Activated T-helper 1 cell treated with Interleukin-2 at 50 U/mL for 16 hours (primary cell): Measurements from ENCODE around the gene PRICKLE2.

Experiments
- DNase-seq: peaks from one replicate; pipeline ENCODE4 v3.0.0-alpha.2; 2020; ENCODE audit warnings: low read depth

PRICKLE2 gene

DNA sequence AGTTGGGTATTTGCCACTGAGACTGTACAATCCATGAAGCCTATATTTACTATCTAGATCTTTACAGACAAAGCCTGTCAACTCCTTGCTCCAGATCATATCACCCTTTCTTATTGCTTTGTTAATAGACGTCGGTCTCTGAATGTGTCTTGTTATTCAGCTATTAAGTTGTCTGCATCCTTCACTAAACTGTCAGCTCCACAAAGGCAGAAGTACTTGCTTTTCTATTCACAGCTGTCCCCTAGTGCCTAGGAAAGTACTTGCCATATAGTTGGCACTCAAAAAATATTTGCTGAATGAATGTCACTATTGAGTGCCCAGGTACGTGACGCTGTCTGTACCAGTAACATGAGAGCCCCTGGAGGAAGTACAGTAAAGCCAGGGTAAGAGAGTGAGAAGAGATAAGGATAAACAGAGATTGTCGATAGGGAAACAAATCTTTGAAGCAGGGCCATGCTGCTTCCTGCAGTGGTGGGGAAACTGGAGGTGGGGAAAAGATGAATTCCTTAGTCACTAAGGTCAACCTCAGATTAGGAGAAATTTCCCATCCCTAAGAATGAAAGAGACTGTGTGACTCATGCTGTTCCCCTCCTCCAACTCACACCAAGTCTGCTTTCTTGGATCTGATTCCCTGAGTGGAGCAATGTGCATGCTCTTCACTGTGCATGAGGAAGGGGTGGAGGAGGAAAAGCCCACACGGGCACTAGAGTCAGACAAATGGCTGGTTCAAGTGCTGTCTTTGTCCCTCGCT lies 36.3 kb downstream of the PRICKLE2 start:
- DNase-seq: no peak

DNA sequence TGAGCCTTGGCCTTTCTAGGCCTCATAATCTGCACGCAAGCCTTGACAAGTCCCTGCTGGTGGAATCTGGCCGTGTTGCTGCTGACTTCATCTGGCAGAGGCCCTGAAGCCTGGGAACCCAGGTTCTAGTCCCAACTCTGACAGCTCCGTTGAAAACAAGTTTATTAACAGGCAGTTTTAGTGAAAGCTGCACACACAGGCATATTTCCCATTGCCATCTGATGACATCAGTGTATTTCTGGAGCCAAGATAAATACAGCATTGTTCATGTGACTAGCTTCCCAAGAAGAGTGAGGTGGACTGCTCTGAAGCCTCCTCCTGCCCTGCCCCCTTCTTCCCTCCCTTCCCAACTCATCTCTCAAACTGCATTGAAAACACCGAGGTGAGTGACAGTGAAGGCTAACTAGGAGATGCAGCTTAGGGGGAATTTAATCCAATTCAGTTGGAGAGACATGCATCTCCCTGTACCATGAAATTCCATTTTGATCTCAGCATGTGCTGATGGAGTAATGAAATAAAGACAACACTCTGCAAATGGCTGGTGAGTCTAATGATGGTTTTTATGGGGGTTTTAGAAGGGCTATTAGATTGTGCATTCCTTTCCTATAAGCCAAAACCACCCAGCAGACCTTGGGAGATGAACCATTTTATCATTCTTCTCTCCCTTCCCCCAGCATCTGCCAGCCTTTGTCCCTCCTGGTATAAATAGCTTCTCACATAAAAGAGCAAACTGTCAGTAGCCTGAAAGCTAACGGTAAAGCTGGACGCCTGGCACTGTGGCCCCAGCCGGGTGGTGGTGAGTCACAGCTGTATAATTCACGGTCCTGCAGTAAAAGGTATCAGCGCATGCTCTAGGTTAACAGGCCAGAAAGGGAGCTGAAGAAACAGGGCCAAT lies 38.0 kb downstream of the PRICKLE2 start:
- DNase-seq: no peak

DNA sequence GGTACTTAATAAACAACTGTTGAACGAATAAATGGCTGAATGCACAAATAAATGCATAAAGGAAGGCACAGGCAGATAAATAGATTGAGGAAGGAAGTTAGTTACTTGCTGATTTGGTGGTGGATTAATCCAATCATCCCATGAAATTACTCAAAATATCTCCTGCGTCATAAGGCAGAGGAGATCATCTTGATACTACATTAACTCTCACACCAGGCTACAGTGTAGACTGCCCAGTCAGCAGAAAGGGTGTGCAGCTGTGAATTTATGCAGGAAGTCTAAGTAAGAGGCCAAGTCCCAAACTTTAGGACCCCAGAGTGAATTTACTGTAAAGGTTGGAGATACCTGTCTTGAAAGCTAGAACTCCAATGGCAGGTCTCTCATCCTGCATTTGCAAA lies 38.6 kb downstream of the PRICKLE2 start:
- DNase-seq: no peak

DNA sequence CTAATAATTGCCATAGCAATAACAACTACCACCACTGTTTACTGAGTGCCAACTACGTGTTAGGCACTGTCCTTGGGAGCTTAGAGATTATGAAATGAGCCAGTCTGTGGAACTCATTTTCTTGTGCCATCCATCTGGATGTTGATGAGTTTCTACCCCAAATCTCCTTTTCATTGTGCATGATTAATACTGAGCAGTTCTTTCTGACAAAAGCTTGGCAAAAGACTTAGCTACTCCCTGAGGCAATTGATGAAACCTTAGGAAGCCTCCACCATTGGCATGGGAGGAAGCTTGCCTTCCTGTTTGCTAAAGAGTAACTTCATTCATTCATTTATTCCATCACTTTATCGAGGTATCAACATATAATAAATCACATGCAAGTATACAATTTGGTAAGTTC lies 39.8 kb downstream of the PRICKLE2 start:
- no peak for DNase-seq

DNA sequence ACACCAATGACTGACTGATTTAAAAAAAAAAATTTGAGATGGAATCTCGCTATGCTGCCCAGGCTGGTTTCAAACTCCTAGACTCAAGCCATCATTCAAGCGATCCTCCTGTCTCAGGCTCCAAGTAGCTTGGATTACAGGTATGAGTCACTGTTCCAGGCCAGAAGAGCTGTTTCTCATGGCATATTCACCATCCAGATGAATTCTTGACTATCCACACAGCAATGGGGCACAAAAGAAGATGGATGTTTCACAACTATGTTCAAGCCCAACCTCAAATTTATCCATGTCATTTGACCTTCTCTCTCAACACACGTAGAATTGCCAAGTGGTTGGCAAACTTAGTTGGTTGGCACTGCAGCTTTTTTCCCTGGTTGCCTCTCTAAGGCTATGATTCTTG lies 40.6 kb downstream of the PRICKLE2 start:
- no peak for DNase-seq

DNA sequence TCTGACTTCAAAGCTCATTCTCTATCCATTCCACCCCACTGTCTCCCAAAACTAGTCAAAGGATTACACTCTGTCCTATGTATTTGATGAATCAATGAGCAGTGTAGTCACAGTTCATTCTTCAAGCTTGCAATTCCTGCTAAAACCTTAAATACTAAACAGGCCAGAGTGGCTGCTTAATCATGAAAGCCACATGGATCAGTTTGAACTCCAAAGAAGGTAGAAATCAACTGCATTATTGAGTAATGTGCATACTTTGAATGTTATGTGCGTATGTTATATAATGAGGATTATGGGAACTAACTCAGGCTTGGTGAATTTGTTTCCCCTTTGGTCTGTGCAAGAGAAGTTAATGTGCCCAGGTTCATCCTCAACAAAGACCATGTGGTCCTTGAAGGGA lies 45.4 kb downstream of the PRICKLE2 start:
- DNase-seq: no peak

DNA sequence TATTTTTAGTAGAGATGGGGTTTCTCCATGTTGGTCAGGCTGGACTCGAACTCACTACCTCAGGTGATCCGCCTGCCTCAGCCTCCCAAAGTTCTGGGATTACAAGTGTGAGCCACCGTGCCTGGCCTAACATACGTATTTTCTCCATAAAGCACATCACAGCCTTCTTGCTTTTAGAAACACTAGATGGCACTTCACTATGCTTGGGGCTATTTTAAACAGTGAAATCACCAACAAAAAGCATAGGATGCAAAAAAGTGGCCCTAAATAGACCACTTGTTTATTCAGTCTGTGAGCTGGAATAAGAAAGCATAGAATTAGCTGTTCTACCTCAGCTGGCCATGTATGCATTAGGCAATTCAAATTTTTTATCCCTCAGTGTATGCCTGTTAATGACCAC lies 46.0 kb downstream of the PRICKLE2 start:
- no peak for DNase-seq

DNA sequence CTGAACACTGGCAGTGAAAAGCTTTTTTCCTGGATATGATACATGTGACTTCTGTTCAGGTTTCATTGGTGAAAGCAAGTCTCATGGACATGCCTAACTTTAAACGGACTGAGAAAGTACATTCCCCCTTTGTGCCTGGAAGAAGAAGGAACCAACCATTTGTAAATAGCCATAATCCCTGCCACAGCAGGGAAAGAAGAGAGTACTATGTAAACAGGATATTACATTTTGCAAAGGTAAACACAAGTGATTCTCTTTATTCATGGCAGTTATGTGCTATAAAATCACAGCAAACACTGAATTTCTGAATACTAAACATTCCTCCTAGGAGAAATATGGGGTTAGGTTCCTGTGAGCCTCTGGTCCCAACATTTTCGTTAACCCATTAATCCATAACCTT lies 46.8 kb downstream of the PRICKLE2 start:
- no peak for DNase-seq

DNA sequence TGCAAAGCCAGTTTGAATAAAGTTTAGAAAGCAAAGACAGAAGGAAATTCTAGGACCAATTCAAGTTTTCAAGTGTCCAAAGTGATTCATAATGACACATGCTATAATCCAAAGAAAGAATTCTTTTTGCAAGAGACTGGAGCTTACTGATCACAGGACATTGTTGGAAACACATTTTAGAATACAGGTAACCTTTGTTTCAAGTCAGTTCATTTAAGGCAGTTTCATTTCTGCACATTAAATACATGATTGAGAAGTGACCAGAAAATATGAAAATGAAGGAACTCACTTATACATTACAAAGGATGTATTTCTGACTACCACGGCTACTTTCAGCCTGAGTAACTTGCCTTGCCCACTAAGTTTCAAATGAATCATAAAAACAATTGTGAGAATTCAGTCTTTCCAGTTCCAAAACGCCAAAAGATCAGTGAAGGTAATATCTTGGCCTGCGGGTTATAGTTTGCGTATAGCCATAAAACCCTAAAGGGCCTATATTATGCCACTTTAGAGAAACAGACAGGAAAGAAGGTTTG lies 48.7 kb downstream of the PRICKLE2 start:
- no peak for DNase-seq

DNA sequence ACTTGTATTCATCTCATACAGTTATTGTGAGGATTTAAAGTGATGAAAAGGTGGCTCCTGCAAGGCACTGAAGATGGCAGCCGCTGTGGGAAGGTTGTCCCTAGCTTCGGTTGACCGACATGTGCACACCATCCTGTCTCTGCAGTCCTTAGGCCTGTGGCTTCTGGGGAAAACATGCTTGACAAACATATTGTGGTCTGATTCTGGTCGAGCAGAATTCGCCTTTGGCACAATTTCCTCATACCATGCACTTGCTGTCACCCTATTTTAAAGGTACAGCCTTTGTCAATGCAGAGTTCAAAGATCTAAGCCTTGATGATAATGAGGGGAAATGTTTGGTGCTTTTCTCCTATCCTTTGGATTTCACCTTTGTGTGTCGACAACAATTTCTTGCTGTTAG lies 50.9 kb downstream of the PRICKLE2 start:
- DNase-seq: no peak

DNA sequence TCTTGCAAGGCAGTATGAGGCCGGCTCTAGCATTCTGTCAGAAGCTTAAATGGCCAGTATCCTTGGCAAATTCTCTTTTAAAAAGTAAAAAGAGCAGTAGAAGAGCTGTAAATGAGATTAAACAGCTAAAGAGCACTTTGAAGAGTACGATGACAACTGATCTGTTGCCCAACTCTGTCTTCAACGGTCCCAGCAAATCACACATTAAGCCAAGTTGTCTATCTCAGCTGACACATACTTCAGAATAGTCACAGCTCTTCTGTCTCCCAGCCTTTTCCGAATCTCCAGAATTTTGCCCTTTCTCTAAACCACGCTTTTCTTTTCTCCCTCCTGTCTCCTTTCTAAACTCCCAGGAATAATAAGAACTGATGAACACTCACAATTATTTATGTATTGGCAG lies 51.7 kb downstream of the PRICKLE2 start:
- DNase-seq: no peak

DNA sequence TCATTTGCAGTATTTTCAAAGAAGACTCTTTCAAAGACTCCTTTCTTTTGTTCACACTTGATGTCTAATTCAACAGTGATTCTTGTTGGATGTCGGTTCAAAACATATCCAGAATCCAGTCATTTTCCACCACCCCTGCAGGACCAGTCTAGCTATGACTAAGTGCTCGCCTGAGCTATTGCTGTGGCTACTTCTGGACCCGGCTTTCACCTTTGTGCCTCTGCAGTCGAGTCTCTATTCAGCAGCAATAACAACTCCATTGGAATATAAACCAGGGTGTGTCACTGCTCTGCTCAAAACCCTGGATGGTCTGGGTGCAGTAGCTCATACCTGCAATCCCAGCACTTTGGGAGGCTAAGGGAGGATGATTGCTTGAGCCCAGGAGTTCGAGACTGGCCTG lies 55.0 kb downstream of the PRICKLE2 start:
- DNase-seq: no peak

DNA sequence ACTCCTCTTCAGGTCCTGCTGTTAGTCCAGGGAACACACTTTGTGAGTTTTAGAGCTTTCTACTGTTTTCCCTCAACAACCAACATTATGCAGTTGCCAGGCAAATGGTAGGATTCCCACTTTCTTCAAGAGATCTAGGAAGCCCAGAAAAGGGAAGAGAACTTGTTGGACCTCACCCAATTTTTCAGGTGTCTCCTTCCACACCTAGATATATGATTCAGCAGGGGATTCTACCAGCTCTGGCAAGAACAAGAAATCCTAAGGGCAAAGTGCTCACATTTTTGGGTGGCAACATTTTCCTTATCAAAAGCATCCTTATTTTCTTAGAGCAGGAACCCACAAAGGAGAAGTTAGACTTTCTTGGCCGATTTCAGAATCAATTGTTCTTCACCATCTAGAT lies 57.4 kb downstream of the PRICKLE2 start:
- DNase-seq: no peak

DNA sequence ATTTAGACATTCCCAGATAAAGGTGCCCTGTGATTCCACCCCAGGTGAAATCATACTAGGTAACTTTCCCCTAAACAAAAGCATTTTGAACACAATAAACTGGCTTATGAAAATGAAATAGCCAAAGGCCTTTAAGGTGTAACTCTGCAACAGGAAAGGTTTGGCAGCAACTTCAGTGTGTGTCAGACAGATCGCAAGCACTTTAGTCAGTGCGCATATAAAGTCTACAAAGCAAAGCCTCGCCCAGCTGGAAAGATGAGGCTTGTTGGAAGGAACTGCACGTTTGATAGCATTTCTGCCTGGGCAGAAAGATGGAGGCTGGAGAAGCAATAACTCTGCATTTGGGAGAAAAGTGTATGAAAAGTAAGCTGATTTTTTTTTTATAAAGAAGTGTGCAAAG lies 57.9 kb downstream of the PRICKLE2 start:
- no peak for DNase-seq

DNA sequence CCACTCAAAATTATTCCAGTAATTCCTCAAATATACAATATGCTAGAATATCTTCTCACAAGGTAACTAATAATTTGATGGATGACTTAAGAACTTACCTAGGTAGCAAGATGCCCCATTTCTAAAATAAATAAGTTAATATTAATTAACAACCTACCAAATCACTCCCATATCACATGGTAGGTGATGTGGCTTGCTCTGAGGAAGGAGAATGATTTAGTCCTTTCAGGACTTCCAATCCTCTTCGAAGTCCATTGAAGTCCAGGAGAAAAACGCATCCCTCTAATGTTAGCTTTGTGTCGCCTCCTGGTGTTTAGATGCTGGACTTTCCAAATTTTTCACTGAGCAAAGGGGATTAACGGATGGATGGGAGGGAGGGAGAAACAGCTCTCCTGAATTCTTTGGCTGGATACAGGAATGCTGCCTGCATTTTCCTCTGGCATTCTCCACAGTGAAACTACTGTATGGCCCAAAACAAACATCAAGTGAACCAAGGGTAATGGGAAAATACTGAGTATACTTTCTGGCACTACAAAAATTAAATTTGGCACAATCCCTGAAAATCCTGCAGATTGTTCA lies 58.6 kb downstream of the PRICKLE2 start:
- DNase-seq: no peak

DNA sequence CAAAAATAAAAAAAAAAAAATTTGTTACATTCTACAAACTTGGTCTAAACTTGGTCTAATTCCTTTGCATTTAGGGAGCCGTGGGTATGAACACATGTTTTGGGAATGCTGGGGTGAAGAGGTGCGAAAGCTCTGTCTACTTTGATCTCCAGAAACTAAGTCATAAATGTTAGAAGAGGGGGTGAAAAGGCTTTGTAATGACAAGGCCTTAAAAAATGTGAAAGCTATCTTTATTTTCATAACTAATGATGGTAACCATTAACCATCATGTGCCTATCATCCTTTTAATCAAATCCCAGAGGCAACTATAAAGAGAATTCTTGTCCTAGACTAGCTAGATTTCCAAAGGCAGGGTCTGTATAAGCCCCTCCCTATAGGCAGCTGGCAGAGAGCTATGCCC lies 60.9 kb downstream of the PRICKLE2 start:
- no peak for DNase-seq

DNA sequence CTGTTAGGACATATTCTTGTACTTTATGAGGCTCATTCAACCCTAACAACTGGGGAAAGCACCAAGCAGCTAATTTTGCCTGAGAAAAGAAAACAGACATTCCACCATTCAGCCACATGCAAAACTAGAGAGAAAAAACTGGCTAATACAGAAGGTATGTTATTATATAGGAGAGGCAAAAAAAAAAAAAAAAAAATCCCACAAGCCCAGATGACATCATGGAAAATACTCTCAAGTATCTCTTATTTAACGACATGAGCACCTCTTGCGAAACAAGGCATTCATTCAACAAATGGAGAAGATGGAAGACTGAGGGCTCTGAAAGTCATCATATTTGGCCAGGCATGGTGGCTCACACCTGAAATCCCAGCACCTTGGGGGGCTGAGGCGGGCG lies 61.5 kb downstream of the PRICKLE2 start:
- no peak for DNase-seq

DNA sequence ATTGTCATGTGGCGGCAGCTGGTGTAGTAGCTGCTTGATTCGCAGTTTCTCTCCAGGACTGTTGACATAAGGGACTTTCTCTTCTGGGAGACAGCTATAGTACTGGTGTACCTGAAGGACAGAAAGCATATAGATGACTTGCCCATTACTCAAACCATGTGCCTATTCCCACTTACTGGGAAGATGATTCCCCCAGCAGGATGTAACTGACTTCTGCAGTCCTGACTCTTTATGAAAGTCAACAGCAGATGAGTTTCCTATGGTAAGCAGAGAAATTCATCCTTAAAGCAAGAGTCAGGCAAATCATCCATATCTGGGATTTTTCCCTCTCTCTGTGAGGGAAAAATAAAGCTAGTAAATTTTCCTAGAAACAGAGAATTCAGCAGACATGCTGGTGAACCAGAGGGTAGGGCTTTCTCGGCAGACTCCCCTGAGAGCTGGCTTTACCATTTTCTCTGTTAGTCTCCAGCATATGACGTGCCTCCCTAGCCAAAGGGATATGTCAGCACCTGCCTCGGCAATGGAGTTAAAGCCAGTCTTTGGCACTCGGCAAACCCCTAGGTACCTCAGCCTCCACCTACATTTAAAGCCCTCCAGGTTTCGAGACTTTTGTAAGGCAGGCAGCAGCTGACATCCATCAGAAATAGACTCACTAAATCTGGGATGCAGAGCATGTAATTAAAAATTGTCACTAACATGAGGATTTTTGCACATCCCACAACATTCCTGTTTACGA lies 62.1 kb downstream of the PRICKLE2 start:
- DNase-seq: no peak

DNA sequence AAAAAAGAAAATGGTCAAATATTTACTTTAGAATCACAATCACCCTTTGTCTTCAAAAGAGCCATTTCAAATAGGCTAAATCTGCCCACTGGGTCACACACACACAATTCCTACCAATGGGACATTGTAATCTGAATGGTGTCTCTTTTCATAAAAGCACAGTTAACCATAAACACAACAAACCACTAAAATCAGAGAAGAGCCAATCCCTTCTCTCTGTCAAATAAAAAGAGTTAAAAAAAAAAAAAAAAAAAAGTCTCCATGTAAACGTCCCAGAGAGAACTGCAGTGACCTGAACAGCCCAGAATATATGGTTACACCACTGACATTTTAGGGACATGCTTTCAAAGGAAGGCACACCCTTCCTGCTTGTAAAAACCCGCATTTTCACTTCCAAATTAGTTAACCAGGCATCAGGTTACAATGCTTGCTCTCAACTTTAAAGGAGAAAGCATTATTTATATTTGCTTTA lies 63.7 kb downstream of the PRICKLE2 start:
- no peak for DNase-seq

DNA sequence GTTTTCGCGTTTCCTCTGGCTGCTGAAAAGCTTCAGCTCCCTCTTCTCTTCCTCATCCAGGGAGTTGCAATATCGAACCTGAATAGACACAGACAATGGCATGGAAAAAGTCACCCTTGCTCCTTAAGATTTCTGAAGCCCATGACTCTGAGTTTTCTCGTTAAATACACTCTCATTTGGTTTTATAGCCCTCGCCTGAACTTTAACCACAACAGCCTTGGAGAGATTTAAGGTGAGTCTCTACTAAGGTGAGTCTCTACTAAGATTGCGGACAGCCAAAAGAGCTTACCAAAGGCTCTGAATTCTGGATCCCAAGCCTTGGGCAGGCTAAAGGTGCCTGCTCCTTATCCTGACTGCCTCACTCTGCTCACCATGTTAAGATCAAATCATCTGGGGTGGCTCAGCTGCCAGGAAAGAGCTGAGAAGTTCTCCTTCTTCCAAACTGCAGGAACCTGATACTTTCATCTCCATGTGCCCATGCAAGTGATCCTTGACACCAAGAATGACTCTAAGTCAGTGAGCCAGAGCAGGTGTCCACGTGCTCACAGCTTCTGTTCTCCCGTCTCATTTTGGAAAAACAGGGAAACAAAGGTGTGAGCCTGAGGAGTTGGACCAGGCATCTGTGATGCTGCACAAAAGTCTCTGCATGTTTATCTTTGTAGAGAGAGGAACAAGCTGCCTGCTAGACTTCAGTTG lies 65.1 kb downstream of the PRICKLE2 start:
- no peak for DNase-seq

DNA sequence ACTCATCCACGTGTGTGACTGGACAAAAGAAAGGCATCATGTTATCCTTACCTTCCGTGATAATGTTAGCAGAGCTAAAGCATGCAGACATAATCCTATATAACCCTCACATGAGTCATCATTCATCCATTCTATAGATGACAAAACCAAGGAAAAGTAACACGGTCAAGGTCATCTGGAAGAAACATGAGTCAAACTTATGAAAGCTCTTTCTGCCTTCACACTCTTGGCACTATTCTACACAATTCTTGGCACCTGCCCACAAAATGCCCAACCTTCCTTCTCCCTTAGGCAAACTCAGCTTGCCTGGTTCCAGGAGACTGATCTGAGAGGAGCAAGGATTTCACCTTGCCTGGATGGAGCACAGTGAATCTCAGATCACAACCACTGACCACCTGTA lies 66.9 kb downstream of the PRICKLE2 start:
- DNase-seq: no peak
